Measurements from ENCODE around the gene UCN.
"Not testable (repeated sequence)": the region's sequence is repeated elsewhere in the genome, so short reads cannot be mapped to it uniquely, and the experiment has no call there.

UCN gene

GRCh38 chr2:27308359-27308881, at the start of gene UCN:
UCN (minus strand) TSS chr2:27308445; CDS start chr2:27307895, 550 bp downstream.
- no peak for DNase-seq

- peak; percentile 92 for DNase-seq
Measured at GRCh38 chr2:27356382-27357181, 48.3 kb upstream of the UCN start, which contains the start of gene GTF3C2. GTF3C2 (minus strand) TSS chr2:27356764; CDS start chr2:27343554, 13,210 bp downstream.

GRCh38 chr2:27356056-27356381, 47.8 kb upstream of the UCN start:
- DNase-seq: no peak

- no peak for DNase-seq
Measured at GRCh38 chr2:27354597-27354927, 46.3 kb upstream of the UCN start.

GRCh38 chr2:27353762-27354596, 45.7 kb upstream of the UCN start:
- no peak for DNase-seq

- not testable (repeated sequence) for DNase-seq
Measured at GRCh38 chr2:27353386-27353761, 45.1 kb upstream of the UCN start.

- DNase-seq: no peak
Measured at GRCh38 chr2:27351802-27352598, 43.8 kb upstream of the UCN start.

GRCh38 chr2:27350106-27350693, 42.0 kb upstream of the UCN start:
- no peak for DNase-seq

- no peak for DNase-seq
Measured at GRCh38 chr2:27347641-27348040, 39.4 kb upstream of the UCN start.

- no peak for DNase-seq
Measured at GRCh38 chr2:27336173-27336572, 27.9 kb upstream of the UCN start.

GRCh38 chr2:27335311-27335710, 27.1 kb upstream of the UCN start:
- no peak for DNase-seq

GRCh38 chr2:27324720-27325119, 16.5 kb upstream of the UCN start:
- DNase-seq: no peak

GRCh38 chr2:27323596-27324285, 15.5 kb upstream of the UCN start:
- no peak for DNase-seq

GRCh38 chr2:27322766-27323595, 14.7 kb upstream of the UCN start, which contains the start of gene MPV17:
MPV17 (minus strand) TSS chr2:27323097; CDS start chr2:27322517, 580 bp downstream.
- DNase-seq: peak; percentile 90

- peak; percentile 15 for DNase-seq
Measured at GRCh38 chr2:27322301-27322765, 14.1 kb upstream of the UCN start.

- DNase-seq: no peak
Measured at GRCh38 chr2:27320958-27321543, 12.8 kb upstream of the UCN start.

GRCh38 chr2:27319839-27320238, 11.6 kb upstream of the UCN start:
- not testable (repeated sequence) for DNase-seq

- no peak for DNase-seq
Measured at GRCh38 chr2:27316655-27317412, 8.6 kb upstream of the UCN start.

GRCh38 chr2:27315122-27315521, 6.9 kb upstream of the UCN start:
- DNase-seq: no peak

GRCh38 chr2:27314709-27315108, 6.5 kb upstream of the UCN start:
- no peak for DNase-seq

Measured in CD4-positive, alpha-beta T cell treated with Interleukin-6 for 4 hours (primary cell).